Stomach (tissue), 4 donors: ENCODE results near the gene WASHC1.
"Not testable (repeated sequence)": the region's sequence is repeated elsewhere in the genome, so short reads cannot be mapped to it uniquely, and the experiment has no call there.

Experiments
- CTCF ChIP-seq, 7 experiments: fragments of 450-650 bp in 4 of 7; fragments of 200-600 bp in 3 of 7; sonication (generic) in 3 of 7; IDR thresholded peaks; one replicate each; pipeline ENCODE4 v1.5.1; 2016 to 2019; ENCODE audit warnings: antibody characterized with exemption in 7 of 7, control low read depth in 2 of 7, mild to moderate bottlenecking in 1 of 7
- POLR2A ChIP-seq, 4 donors: fragments of 450-650 bp; IDR thresholded peaks; one replicate each; pipeline ENCODE4 v1.6.1; 2016; ENCODE audit warnings: antibody characterized with exemption in 4 of 4, control low read depth in 2 of 4, mild to moderate bottlenecking in 1 of 4, moderate library complexity in 1 of 4
- POLR2AphosphoS5 ChIP-seq, 3 donors: sonication (generic); formaldehyde crosslinking; IDR thresholded peaks; one replicate each; pipeline ENCODE4 v1.6.1; 2016; ENCODE audit warnings: antibody characterized with exemption in 3 of 3

- TF ChIP-seq POLR2AphosphoS5, POLR2A, CTCF (IDR thresholded peaks at IDR 0.05): not testable (repeated sequence)
These were observed 12.6 kb upstream of the WASHC1 start for GRCh38 chr9:41819-42218.
